Heart left ventricle (tissue), 16 donors: ENCODE measurements around the gene PDGFD. TPM values are rescaled to one million over a fixed set of nuclear protein-coding genes. Genes with fewer than 3 reads are reported as not detected.

Experiments
- ATAC-seq, 4 donors: fragments of 200-7000 bp; cut with Tn5 transposase; one replicate each; pipeline ENCODE4 v1.9.1; 2020 to 2022; ENCODE audit warnings: moderate library complexity in 4 of 4, mild to moderate bottlenecking in 3 of 4, moderate number of reproducible peaks in 1 of 4
- DNase-seq, 5 donors: peaks; one replicate each; pipeline ENCODE4 v3.0.0-alpha.2; 2020
- H3K27ac ChIP-seq, 12 donors: fragments of 200-600 bp; sonication (generic) in 4 of 12; one replicate each; pipeline versions ENCODE4 v1.5.0 to v1.8.0; 2016 to 2022; ENCODE audit warnings: mild to moderate bottlenecking in 2 of 12
- H3K27me3 ChIP-seq, 9 donors: fragments of 200-600 bp; sonication (generic) in 2 of 9; one replicate each; pipeline versions ENCODE4 v1.5.1 to v1.8.0; 2016 to 2022; ENCODE audit warnings: mild to moderate bottlenecking in 3 of 9
- H3K36me3 ChIP-seq, 9 donors: fragments of 200-600 bp; sonication (generic) in 2 of 9; one replicate each; pipeline versions ENCODE4 v1.5.0 to v1.8.0; 2018 to 2022; ENCODE audit warnings: mild to moderate bottlenecking in 2 of 9
- H3K4me1 ChIP-seq, 12 donors: fragments of 200-600 bp; sonication (generic) in 4 of 12; one replicate each; pipeline versions ENCODE4 v1.5.0 to v1.8.0; 2016 to 2022; ENCODE audit warnings: mild to moderate bottlenecking in 3 of 12
- H3K4me3 ChIP-seq, 12 donors: fragments of 200-600 bp; sonication (generic) in 4 of 12; one replicate each; pipeline versions ENCODE4 v1.5.0 to v1.8.0; 2017 to 2022; ENCODE audit warnings: mild to moderate bottlenecking in 9 of 12, moderate library complexity in 4 of 12
- H3K9me3 ChIP-seq, 12 donors: fragments of 200-600 bp; sonication (generic) in 4 of 12; one replicate each; pipeline versions ENCODE4 v1.5.0 to v1.8.0; 2016 to 2022; ENCODE audit warnings: mild to moderate bottlenecking in 1 of 12
- CTCF ChIP-seq, 12 donors: fragments of 200-600 bp; sonication (generic) in 4 of 12; IDR thresholded peaks; one replicate each; pipeline versions ENCODE4 v1.5.0 to v1.8.0; 2018 to 2022; ENCODE audit warnings: antibody characterized with exemption in 12 of 12, mild to moderate bottlenecking in 5 of 12
- POLR2A ChIP-seq, 2 donors: fragments of 450-650 bp; IDR thresholded peaks; one replicate each; pipeline ENCODE4 v1.6.1; 2017; ENCODE audit warnings: antibody characterized with exemption in 2 of 2, mild to moderate bottlenecking in 2 of 2, moderate library complexity in 2 of 2
- WGBS, 4 donors: extraction: QIAGEN DNeasy Blood & Tissue Kit in 2 of 4; methylation state at CpG; one replicate each; pipeline versions ENCODE4 v1.1.5 to v1.1.7; 2013 to 2018; 5-methylcytosine and 5-hydroxymethylcytosine counted together
- intact Hi-C, 10 donors: fragments of 100-400 bp; cut with DNase I; formaldehyde crosslinking; loops; one replicate each; pipeline versions ENCODE4 v1.11.1 to v1.14.2; 2022
- polyA plus RNA-seq, 2 donors: library from polyadenylated mRNA; stranded (reverse); fragments of 200-250 nt; gene quantifications; one replicate each; pipeline ENCODE4 v1.2.3, GENCODE V29; 2013
- total RNA-seq, 9 donors: library from RNA; depleted of rRNA in 2 of 9; stranded (reverse); fragments of >200 nt in 2 of 9; fragmentation: NEBNext Ultra II Directional in 3 of 9; extraction: Animal tissue kit (Norgen Biotek cat#: 25700) in 3 of 9; gene quantifications; one replicate each; pipeline versions ENCODE4 v1.1.0 to v1.2.4, GENCODE V29; 2016 to 2023
- donor health status: ischemic (EF 13 %, LVEDD 7.1; RV severe dilation, severe dysfunction).
- donor health status: healthy with polysubstance abuse.
- donor health status: DM: no; HTN: yes; CAD: no.
- donor health status: DM: no; HTN: no; CAD: no.
- donor health status: ischemic (EF 25% LVEDD 6.9; RV normal size, moderate dysfunction).
- donor health status: ischemic (EF 25% LVEDD 5.7; RV mildly dilated, moderate dysfunction).
- donor health status: healthy.
- donor health status: DM: yes; HTN: yes; CAD: no.
- donor health status: ischemic (EF 35%, LVEDD 5.7; RV mildly dilated, moderate dysfunction).
- donor health status: nonischemic (EF 11% LVEDD 7.7; RV severe dilation, severe dysfunction).
- donor health status: DM: yes; HTN: yes; CAD: no.
- donor health status: PGD.
- donor health status: ischemic (EF 29% LVEDD 5.4; RV normal size, mild dysfunction).
- donor health status: nonischemic (EF 23%, LVEDD 6.1; RV moderate dilation, normal function).

Gene PDGFD
- total and polyA plus RNA-seq, 11 donors, result 3.6 to 24.6 (median 15.3) TPM

DNA sequence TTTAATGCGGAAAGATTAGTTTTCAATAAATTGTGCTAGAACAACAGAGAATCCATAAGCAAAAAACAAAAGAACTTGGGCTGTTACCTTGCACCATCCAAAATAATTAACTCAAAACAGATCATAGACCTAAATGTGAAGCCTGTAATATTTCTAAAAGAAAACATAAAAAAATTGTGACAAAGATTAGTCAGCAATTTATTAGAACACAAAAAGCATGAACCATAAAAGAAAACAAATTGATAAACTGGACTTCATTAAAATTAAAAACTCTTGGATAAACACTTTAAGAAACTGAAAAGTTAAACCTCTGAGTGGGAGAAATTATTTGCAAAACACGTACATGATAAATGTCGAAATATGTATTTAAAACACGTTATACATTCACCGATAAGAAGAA, 106.0 kb downstream of the PDGFD start:
- Histone ChIP-seq H3K27me3 (no peaks in the 10 kb centered on the region), H3K4me3 (no peak overlapping the region), H3K4me1 (peaks cover 0 to 9% (median 0%) of the 10 kb centered on the region in 12 donors), H3K9me3 (no peaks in the 10 kb centered on the region), H3K36me3 (no peaks in the 10 kb centered on the region), H3K27ac (no peak overlapping the region)
- no peak for ATAC-seq
- WGBS, 4 donors, result 95 to 96% (median 95%) methylated on average over 5 of the region's 5 CpGs
- DNase-seq, result no peak
- TF ChIP-seq POLR2A (IDR thresholded peaks at IDR 0.05) (no peak), CTCF (IDR thresholded peaks at IDR 0.05) (no peak)
- intact Hi-C loops, result no loop called here

DNA sequence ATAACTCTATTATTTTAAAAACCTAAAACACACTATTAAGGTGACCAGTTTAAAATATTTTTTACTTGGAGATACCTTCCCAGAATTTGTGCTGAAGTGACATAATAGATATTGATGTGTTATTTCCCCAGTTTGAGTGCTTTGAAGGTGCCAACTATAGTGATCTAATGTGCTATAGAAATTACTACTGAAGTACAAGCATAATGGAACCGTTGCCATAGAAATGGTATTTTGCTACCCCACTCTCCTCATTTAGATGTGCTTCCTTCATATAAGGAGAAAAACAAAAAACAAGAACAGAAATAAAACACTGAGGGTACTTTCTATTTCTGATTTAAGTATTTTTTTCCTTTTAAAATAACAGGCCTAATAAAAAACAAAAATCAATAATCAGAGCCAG, 108.4 kb downstream of the PDGFD start:
- Histone ChIP-seq H3K4me1 (peaks cover 0 to 4% (median 0%) of the 10 kb centered on the region in 12 donors), H3K27ac (no peak overlapping the region), H3K9me3 (no peaks in the 10 kb centered on the region), H3K36me3 (no peaks in the 10 kb centered on the region), H3K27me3 (no peaks in the 10 kb centered on the region), H3K4me3 (no peak overlapping the region)
- DNase-seq (no peak), ATAC-seq (no peak)
- intact Hi-C loops, result no loop called here
- WGBS, 4 donors, result 88 to 95% (median 91%) methylated on average over 1 of the region's 1 CpG
- TF ChIP-seq CTCF (IDR thresholded peaks at IDR 0.05) (no peak), POLR2A (IDR thresholded peaks at IDR 0.05) (no peak)

- DNase-seq, result no peak
- H3K9me3 ChIP-seq, result no peaks in the 10 kb centered on the region
- no peak overlapping the region for H3K4me3 ChIP-seq
- H3K36me3 ChIP-seq, result no peaks in the 10 kb centered on the region
- WGBS, 4 donors, result 86 to 92% (median 91%) methylated on average over 4 of the region's 4 CpGs
- TF ChIP-seq CTCF (IDR thresholded peaks at IDR 0.05), result no peak
- TF ChIP-seq POLR2A (IDR thresholded peaks at IDR 0.05), result no peak
- peaks cover 0 to 4% (median 0%) of the 10 kb centered on the region in 12 donors for H3K4me1 ChIP-seq
- H3K27ac ChIP-seq, result no peak overlapping the region
- no peak for ATAC-seq
- no peaks in the 10 kb centered on the region for H3K27me3 ChIP-seq
- intact Hi-C loops, result no loop called here
Measured at GRCh38 chr11:104054911-104055529, 108.9 kb downstream of the PDGFD start.

- Histone ChIP-seq H3K27ac (no peak overlapping the region), H3K4me1 (peaks cover 0 to 11% (median 0%) of the 10 kb centered on the region in 12 donors), H3K36me3 (no peaks in the 10 kb centered on the region), H3K4me3 (no peak overlapping the region), H3K27me3 (no peaks in the 10 kb centered on the region), H3K9me3 (no peaks in the 10 kb centered on the region)
- no peak for ATAC-seq
- WGBS, 4 donors, result 80 to 85% (median 82%) methylated on average over 5 of the region's 5 CpGs
- intact Hi-C loops, result no loop called here
- TF ChIP-seq CTCF (IDR thresholded peaks at IDR 0.05) (no peak), POLR2A (IDR thresholded peaks at IDR 0.05) (no peak)
- DNase-seq, result no peak
Measured at GRCh38 chr11:104053743-104054478, 110.0 kb downstream of the PDGFD start.
